Measurements from ENCODE around the gene ADARB2.

Gene ADARB2

DNA sequence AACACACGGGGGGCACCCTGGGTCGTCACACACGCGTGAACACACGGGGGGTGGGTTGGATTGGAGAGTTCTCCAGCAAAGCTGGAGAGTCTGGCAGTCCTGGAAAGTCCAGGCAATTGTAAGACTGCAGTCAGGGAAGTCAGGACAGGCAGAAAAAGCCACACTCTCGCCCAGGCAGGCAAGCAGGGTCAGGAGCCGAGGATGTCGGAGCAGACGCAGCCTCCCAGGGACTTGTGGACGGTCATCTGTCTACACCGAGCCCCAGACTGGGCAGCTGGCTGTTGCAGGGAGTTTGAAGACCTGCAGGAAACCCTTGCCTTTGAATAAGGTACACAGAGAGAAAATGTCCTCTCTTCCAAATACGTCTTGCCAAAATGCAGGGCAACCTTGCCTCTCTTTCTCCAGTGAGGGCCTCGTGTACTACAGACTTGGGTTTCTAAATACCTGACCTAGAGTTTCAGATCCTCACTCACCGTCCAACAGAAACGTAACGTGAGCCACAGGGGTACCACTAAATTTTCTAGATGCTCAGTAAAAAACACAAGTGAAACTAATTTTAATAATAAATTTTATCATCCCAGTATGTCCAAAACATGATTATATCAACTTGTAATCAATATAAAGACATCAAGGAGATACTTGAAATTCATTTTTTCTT, 176.7 kb downstream of the ADARB2 start:
- no peak for DNase-seq

DNA sequence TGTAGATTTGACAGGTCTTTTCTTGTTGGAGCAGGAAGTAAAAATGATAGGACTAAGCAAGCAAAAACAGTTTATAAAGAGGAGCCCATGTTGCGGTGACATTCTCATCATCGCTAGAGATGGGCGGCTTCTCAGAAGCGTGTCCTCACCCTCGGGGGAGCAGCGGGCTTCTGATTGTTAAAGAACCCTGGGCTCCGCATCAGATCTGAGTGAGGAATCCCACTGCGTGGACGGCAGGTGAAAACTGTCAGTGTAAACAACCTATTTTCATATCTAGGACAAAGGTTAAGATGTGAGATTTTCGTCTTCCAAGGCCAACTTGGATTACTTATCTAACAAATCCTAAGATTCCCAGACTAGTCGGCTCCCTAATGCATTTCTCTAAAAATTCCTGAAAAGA, 177.6 kb downstream of the ADARB2 start:
- no peak for DNase-seq

DNA sequence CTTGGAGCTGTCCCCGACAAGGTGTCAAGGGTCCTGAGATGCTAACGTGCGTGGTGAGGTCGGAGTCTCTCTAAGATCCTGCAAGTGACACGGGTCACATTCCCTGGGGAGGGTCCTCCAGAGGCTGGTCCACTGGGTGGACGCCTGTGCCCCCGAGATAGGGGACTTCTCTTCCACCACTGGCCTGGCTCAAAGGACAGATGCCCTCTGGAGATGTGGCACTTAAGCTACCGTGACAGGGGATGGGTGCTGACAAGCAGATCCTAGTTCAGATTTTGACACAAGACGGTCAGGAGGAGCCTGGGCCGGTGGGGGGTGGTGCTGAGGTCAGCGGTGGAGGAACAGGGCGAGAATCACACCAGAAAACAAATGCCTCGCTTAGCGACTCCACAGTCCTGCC, 178.0 kb downstream of the ADARB2 start:
- no peak for DNase-seq

DNA sequence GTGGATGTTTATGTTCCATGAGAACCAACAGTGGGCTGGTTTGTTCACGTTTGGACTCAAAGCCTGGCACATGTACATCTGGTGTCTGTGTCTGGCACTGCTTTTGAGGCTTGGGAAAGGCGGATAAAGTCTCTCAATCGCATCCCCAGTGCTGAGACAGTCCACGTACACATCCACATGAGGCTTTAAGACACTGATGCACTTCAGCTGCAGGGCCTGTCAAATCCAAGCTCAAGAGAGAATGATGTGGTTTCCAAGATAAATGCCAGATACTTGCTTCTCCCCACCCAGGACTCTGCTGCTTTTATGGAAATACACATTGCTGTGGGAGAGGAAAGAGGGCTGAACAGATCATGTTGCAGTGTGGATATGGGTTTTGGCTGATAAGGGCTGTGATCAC, 178.4 kb downstream of the ADARB2 start:
- no peak for DNase-seq

DNA sequence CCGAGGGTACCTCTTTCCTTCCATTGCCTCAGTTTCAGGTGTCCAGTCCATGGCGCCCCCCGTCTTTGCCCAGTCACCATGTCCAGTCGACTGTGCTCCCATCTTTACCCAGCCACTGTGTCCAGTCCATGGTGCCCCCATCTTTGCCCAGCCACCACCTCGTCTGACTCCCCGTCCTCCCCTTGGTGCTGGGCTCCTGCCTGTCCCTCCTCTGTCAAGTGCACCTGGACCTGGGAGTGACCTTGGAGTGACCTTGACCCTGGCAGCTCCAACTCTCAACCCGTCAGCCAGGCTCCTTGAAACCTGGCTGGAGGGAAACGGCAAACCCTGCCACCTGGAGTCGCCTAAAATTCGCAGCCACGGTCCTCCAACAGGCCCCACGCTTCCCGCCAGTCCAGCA, 180.2 kb downstream of the ADARB2 start:
- DNase-seq = no peak

DNA sequence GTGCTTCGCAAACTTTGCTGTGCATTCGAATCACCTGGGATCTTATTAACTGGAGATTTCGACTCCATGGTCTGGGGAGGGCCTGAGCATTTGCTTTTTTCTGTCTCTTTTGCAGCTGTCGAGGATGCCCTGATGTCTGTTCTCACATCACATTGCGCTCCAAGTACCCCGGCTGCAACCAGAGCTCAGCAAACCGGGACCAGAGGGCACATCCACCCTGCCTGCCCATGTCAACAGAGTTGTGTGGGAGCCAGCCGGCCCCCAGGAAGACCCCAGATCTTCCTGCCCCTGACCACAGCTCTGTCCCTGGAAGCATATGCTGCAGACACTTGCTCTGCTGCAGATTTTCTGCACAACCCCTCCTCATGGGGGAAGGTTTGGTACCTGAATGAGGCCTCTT, 180.8 kb downstream of the ADARB2 start:
- DNase-seq = no peak

DNA sequence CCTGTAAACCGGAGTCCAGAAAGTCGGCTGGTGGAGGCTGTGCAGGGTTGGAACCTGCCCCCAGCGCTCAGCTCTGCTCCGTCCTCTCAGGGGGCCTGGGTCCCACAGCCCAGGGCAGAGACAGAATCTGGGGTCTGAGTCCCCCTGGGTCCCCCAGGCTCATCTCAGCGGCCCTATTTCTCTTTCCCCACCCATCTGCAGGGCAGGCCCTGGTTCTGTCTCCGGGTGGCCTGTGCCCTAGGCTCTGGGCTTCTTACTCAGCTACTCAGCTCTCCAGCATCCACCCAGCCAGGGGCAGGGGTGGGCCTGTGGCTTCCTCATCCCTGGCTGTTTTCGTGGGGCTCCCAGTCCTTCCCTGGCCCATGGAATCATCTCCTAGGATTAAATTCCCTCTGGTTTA, 183.4 kb downstream of the ADARB2 start:
- no peak for DNase-seq

DNA sequence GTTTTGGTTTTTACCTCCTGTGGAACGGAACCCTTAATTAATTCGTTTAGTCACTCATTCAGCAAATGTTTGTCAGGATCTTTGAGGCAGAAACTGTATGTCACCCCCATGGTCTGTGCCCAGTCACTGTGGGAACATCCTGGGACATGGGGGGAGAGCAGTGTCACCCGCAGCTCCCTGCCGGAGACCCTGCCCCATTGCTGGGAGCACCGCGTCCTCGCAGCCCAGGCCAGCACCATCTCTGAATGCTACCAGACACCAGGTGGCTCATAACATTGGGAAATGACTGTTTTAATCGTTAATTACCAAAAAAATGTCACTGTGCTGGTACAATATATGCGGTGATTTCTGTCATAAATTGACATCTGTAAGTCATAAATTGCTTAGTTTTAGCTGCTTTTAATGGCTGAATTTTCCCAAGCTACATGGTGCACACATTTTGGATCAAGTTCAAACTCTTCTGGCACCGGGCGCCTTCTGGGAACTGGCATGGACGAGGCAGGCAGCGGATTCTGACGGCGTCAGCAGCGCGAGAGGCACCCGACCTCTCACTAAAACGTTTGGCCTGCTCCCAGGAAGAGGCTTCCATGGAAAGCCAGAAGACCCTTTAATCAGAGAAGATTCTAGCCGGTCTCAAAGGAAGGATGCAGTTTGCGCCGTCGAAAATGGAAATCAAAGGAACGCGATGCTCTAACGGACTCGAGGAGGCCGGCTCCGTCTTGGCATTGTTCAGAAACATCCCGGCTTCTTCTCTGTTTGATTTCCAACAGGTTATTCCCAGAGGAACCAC, 184.2 kb downstream of the ADARB2 start:
- DNase-seq = no peak

DNA sequence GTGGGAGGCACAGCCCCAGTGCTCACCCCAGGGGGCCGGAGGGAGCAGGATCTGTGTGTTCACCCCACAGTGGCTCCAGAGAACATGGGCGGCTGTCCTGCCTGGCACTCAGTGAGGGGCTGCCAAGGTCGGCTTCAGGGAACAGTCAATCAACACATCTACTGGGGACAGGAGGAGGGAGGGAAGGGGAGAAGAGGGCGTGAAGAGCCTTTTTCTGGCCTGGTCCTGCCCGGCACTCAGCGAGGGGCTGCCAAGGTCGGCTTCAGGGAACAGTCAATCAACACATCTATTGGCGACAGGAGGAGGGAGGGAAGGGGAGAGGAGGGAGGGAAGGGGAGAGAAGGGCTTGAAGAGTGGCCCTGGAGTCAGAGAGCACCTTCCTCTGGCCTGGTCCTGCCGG, 184.9 kb downstream of the ADARB2 start:
- DNase-seq = no peak

DNA sequence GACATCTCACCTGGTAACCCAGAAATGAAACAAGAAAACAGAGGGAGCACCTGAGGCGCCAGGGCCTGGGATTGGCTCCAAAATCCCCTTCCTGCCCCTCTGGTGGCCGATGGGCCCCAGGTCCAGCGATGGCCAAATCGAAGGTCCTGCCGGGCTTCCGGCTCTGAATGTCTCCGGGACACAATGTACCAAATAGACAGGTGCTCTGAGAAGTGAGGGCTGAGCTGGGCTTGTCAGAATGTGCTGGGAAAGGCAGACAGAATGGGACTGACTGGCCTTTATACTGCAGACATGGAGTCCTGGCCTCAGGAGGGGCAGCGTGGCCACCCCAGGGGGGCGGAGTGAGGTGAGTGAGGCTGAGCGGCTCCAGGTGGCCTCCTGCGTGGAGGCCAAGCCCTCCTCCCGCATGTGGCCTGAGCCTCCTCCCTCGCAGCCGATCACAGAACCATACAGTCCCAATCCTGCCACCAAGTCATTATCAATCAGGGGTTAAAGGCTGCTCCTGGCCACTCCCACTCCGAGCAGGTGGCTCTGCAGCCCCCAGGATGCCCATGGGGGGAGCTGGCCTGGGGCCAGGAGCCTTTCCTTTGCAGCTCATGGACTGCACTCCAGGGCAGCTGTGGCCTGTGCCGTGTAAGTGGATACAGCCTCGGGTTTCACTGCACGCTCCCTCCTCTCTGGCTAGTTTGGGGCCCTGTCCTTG, 185.5 kb downstream of the ADARB2 start:
- no peak for DNase-seq

DNA sequence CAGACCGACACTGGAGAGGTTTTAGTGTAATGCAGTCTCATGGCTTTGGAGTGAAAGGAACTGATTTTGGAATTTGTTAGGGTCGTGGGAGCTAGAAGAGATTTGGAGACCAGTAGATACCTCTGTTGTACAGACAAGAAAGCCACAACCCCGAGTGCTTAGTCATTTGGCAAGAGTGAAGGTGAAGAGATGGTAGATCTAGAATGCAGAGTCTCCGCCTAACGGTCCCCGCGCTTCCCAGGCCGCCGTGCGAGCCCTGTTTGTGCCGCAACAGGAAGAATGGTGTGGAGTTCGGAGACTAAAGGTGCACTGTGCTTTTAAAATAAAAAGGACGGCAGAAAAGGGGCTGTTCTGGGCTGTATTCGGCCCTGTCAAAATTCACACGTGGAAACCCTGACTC, 186.7 kb downstream of the ADARB2 start:
- DNase-seq = no peak

DNA sequence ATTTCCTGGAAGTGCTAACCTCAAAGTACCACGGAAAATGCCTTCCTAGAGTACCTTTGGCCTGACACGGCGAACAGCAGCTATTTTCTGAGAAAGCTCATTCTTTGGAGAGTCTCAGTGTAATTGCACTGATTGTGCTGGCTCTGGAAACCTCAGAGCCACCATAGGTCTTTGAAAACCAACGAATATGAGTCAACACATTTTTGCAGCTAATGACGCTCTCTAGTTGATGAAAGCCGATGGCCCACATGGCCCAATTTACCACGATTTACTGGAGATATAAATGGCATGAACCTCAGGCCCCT, 187.1 kb downstream of the ADARB2 start:
- DNase-seq = no peak

DNA sequence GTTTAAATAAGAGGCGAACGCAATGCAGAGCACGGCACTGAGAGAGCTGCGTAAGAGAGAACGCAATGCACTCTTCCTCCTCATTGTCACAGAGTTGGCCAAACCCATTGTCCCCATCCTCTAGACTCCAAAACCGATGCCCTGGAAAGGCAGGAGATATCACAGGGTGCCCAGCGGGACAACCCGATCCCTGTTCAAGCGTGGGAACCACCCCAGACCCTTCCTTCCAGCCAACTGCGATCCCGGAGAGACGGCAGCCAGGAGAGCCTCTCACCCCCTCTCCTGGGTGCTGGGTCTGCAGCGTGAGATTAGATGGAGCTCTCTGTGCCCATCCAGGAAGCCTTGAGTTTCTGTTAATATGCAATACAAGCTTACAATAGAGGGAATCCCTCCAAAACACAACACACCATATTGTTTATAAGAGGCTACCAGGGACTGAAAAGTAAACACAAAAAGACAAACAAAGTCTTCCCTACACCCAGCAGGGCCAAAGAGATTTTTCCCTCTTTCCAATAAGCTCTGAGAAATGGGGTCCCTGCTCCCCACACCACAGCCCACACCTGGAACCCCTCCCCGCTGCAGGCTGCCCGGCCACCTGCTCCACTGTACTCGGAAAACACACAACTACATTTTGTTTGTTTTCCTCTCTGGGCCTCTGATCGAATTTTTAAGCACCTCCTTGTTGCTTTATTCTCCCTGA, 187.6 kb downstream of the ADARB2 start:
- DNase-seq = no peak

DNA sequence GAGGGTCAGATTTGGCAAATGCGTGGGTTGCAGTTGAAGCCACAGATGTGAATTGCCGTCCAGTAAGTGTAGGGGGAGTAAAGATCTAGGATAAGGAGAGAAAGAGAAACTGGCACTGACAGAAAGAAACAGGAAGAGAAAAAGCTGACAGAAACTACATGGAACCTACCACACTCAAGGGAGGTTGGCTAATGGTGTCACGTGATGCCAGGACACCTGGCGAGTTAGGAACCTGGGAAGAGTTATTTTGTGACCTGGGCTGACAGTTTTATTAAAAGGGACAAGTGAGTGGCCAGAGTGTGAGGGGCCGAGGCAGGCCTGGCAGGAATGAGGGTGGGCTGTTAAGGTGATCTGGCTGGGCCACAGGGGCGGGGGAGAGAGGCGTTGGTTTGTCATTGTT, 188.7 kb downstream of the ADARB2 start:
- DNase-seq = no peak

DNA sequence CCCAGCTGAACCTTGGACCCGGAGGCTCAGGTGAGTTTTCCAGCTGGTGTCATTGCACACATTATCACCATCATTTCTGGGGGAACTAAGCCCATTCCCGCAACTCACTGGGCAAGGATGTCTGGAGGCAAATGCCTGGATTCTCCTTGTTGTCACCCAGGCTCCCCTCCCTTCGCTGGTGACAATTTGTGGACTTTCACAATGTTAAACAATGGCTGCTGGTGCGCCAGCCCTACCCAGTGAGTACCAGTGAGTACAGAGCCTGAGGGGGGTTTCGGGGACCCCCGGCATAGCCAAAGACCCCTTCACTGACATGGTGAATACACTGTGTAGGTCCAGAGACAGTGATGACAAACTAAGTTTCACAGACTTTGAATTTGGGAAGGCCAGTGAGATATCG, 189.2 kb downstream of the ADARB2 start:
- DNase-seq = no peak

DNA sequence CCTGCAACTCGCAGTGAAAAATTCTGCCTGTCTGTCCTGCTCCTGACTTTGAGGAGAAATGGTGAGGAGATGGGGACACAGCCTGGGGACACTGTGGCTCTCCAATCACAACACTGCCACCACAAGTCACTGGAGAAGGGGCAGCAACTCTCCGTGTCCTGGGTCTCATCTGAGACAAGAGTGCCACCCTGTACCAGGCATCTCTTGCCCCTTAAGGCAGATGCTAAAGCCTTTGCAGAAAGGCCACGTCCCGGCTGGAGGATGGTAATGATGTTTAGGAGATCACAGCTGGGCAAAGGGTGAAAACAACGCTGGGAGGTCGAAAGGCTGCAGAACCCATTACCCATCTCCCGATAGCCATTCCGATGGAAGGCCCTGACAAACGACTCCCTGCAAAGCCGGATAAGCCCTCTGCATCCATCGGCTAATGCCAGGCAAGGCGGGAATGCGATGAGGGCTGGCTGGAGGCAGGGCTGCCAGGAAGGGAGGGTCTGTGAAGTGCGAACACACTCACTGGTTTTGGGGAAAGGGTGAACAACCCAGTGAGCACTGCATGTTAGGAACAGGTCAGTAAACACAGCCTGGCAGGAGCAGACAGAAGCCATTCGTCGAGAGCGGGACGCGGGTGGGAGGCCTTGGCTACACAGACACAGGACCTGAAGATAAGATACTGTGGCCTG, 190.8 kb downstream of the ADARB2 start:
- DNase-seq = no peak

DNA sequence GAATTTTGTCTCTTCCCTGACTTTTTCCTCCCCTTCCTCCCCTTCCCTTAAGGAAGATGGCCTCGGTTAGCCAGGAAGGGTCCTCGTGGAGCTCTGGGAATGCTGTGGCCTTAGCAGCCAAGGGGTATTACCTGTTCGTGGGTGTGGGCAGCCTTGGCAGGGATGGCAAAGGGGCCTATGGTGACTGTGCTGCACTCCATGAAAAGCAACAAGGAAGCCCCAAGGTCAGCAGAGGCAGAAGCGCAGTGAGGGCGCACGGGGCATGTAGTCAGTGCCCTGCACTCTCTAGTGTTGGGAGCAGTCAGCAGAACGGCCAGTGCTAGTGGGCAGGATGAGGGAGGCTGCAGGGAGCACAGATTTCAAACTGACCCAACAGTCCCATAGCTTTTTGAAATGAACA, 191.8 kb downstream of the ADARB2 start:
- DNase-seq = no peak

DNA sequence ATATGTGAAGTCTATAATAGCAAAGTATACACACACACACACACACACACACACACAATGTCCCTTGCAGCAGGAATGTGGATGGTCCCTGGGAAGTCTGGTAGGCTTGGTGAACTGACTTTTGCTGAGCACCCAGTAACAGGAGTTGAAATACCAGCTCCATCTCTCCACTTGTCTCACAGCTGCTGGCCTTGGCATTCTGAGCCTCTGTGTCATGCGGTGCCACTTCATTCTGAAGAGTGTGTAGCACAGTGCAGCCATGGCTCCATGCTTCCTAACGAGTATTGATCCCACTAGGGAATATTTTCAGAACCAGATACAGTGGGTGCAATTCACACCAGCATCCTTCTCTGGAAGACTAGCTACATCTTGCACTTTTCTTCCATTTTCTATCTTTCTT, 192.4 kb downstream of the ADARB2 start:
- DNase-seq = no peak

DNA sequence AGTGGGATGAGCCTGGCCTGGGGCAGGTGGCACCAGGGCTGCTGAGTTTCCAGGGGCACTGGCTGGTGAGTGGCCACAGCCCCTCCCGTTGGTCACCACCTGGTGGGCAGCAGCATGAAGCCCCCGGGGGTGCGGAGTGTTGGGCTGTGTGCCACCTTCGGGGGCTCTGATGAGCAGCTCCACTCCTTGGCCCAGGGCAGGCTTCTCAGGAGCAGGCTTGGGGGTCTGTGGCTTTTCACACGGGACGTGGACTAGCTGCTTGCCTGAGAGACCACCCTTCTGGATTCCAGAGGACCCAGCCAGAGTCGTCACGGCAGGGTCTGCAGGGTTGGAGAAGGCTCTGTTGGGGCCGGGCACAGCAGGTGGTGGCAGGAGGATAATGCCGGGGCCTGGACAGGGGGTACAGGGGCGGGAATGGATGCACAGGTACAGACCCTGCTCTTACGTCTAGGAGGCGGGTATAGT, 193.1 kb downstream of the ADARB2 start:
- DNase-seq = no peak

DNA sequence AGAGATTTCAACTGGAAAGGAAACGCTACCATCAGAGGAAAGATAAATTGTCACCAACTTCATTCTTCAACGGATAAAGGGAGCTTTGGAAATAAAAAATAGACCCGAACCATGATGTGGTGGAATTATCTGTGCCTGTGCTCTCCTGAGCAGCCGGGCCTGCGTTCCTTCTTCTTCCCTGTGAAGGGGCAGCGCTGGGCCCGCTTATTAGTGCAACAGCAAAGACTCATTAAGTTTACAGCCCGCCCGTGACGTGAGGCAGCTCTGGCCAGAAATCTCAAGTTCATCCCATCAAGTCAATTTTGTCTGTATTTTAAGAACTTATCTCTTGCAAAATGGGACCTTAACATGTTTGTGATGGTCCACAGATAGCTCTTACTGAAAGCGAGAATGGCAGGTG, 193.7 kb downstream of the ADARB2 start:
- no peak for DNase-seq

DNA sequence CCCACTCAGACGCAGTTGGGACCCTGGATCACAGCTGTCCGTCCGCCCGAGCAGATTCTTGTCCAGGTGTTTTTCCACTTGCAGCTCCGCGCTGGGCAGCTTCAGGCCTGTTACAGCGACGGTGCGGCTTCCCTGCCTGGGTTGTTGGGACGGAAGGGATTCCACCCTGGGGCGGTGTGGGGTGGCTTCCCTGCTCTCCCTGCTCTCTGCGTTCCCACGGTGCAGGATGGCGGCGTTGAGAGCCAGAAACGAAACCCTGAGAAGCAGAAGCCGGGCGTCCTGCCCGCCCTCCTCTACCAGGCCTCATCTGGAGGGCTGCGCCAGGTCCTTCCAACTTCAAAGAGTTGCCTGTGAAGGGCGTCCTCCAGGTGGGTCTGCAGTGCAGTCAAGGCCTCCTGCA, 194.4 kb downstream of the ADARB2 start:
- no peak for DNase-seq

DNA sequence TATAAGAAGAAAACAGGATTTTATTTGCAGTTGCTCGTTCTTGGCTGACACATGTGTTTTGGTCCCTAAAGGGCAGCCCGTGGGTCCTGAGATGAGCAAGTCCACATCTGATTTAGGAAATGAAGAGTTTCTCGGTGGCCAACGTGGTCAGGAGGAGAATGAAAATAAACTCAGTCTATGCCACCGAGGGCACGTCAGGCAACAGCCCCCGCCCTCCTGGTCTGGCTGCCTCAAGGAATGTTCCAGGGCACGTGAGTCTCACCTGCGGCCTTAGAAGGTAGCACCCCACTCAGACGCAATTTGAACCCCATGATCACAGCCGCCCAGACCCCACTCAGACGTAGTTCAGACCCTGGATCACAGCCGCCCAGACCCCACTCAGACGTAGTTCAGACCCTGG, 197.2 kb downstream of the ADARB2 start:
- DNase-seq = no peak

DNA sequence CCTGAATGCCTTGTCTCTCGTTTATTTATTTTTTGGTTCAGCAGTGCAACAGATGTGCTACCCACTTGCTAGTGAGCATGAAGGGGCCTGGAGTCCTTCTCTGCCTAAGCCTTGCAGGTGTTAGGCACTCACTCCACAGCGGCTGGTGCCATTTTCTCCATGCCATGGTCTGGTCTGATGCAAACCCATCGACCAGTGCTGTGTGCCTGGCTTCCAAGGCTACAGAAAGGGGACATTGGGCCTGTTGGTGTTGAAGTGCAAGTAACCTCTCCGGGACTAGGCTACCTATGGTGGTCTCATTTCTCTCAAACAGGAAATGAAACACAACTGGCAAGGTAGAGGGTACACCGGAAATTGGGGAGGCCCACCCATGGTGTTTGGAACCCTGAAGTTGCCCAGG, 198.1 kb downstream of the ADARB2 start:
- no peak for DNase-seq

All from activated CD4-positive, alpha-beta T cell treated with anti-CD3 and anti-CD28 coated beads, Interleukin-2, amount 50 U/mL, for 48 hours (primary cell).